B cell (primary cell): ENCODE measurements around the gene IRS1. TPM values are rescaled to one million over a fixed set of nuclear protein-coding genes. Genes with fewer than 3 reads are reported as not detected.
A peak's percentile ranks its signal among the peaks of the same experiment; 100 is the strongest.

Experiments used
- ATAC-seq: fragments of 200-7000 bp; cut with Tn5 transposase; one replicate; pipeline ENCODE4 v1.10.0; 2021; ENCODE audit warnings: low read depth, mild to moderate bottlenecking, moderate number of reproducible peaks, moderate library complexity
- CTCF ChIA-PET: fragments of 350-600 bp; sonication (Branson Sonifier 250); formaldehyde crosslinking; loops from one replicate; lab custom pipeline; 2021; ENCODE audit warnings: antibody characterized with exemption, inconsistent platforms; lab: Charles Lee
- POLR2A ChIA-PET: fragments of 350-600 bp; sonication (Branson Sonifier 250); formaldehyde crosslinking; loops from one replicate; lab custom pipeline; 2021; ENCODE audit warnings: antibody characterized with exemption; lab: Charles Lee
- DNase-seq: peaks from one replicate; pipeline ENCODE4 v3.0.0; 2013
- H2AFZ ChIP-seq: 2 replicates; pipeline ENCODE4 v1.6.1; 2012; ENCODE audit warnings: mild to moderate bottlenecking, low read depth, low read length; ENCODE audit not compliant: insufficient read depth, poor library complexity, severe bottlenecking
- H3K27ac ChIP-seq, 2 donors: 1 replicate in 1 of 2; 2 replicates in 1 of 2; pipeline ENCODE4 v1.5.1; 2012 to 2013; ENCODE audit warnings: low read length in 2 of 2, mild to moderate bottlenecking in 2 of 2, moderate library complexity in 1 of 2
- H3K27me3 ChIP-seq, 4 experiments: fragments of 200-600 bp in 1 of 4; sonication (generic) in 1 of 4; replicated peaks in 1 of 4; 1 replicate in 2 of 4; 2 replicates in 2 of 4; pipeline versions ENCODE4 v1.6.1 to v1.7.0; 2013 to 2016; ENCODE audit warnings: low read length in 3 of 4, mild to moderate bottlenecking in 2 of 4, mixed read lengths in 1 of 4, moderate library complexity in 1 of 4; ENCODE audit not compliant: insufficient read depth in 4 of 4, control insufficient read depth in 3 of 4; ENCODE audit errors: control extremely low read depth in 1 of 4
- H3K36me3 ChIP-seq, 2 experiments: replicated peaks in 1 of 2; 1 replicate in 1 of 2; 2 replicates in 1 of 2; pipeline versions ENCODE4 v1.6.1 to v1.7.1; 2013; ENCODE audit warnings: low read length in 1 of 2; ENCODE audit not compliant: insufficient read depth in 2 of 2, control insufficient read depth in 1 of 2; ENCODE audit errors: control extremely low read depth in 1 of 2, extremely low read depth in 1 of 2
- H3K4me1 ChIP-seq, 2 donors: fragments of 200-600 bp in 1 of 2; sonication (generic) in 1 of 2; 1 replicate in 1 of 2; 2 replicates in 1 of 2; pipeline versions ENCODE4 v1.5.1 to v1.6.1; 2013 to 2017; ENCODE audit warnings: low read length in 2 of 2; ENCODE audit not compliant: control insufficient read depth in 2 of 2, insufficient read depth in 2 of 2
- H3K4me2 ChIP-seq: replicated peaks from 2 replicates; pipeline ENCODE3; 2012; ENCODE audit warnings: mild to moderate bottlenecking, low read depth, low read length; ENCODE audit not compliant: poor library complexity, severe bottlenecking
- H3K4me3 ChIP-seq, 5 experiments: fragments of 200-600 bp in 1 of 5; sonication (generic) in 1 of 5; 1 replicate in 3 of 5; 2 replicates in 2 of 5; pipeline versions ENCODE4 v1.5.1 to v1.7.0; 2011 to 2016; ENCODE audit warnings: low read length in 4 of 5, mild to moderate bottlenecking in 4 of 5, low read depth in 2 of 5, control low read depth in 1 of 5, moderate library complexity in 1 of 5; ENCODE audit not compliant: insufficient read depth in 1 of 5; ENCODE audit errors: control extremely low read depth in 1 of 5, extremely low read depth in 1 of 5
- H3K79me2 ChIP-seq: fragments of 200-600 bp; sonication (generic); one replicate; pipeline ENCODE4 v1.6.0; 2016; ENCODE audit warnings: low read length; ENCODE audit not compliant: control insufficient read depth, insufficient read depth
- H3K9ac ChIP-seq: fragments of 200-600 bp; sonication (generic); 2 replicates; pipeline ENCODE4 v1.6.1; 2017; ENCODE audit warnings: mild to moderate bottlenecking, low read length, moderate library complexity
- H3K9me3 ChIP-seq, 3 donors: one replicate each; pipeline versions ENCODE4 v1.6.1 to v1.7.1; 2013; ENCODE audit warnings: low read length in 2 of 3; ENCODE audit not compliant: control insufficient read depth in 2 of 3, insufficient read depth in 1 of 3; ENCODE audit errors: control extremely low read depth in 1 of 3
- H4K20me1 ChIP-seq: 2 replicates; pipeline ENCODE4 v1.6.0; 2012; ENCODE audit warnings: mild to moderate bottlenecking, low read length; ENCODE audit not compliant: insufficient read depth, control insufficient read depth, poor library complexity, severe bottlenecking
- H3K27ac Mint-ChIP-seq: one replicate; pipeline ENCODE4 v1.8.0; 2021; ENCODE audit warnings: mixed read lengths
- H3K27me3 Mint-ChIP-seq: one replicate; pipeline ENCODE4 v1.8.0; 2021; ENCODE audit warnings: mixed read lengths
- H3K4me1 Mint-ChIP-seq: one replicate; pipeline ENCODE4 v1.8.0; 2021; ENCODE audit warnings: mixed read lengths
- H3K4me3 Mint-ChIP-seq: one replicate; pipeline ENCODE4 v1.8.0; 2021; ENCODE audit warnings: mixed read lengths
- H3K9me3 Mint-ChIP-seq: one replicate; pipeline ENCODE4 v1.8.0; 2022; ENCODE audit warnings: mixed read lengths; ENCODE audit not compliant: insufficient read depth
- EZH2 ChIP-seq: IDR thresholded peaks from 2 replicates; pipeline ENCODE4 v1.6.1; 2012; ENCODE audit warnings: borderline replicate concordance, low read depth, mild to moderate bottlenecking, moderate library complexity, low read length; ENCODE audit not compliant: insufficient read depth, poor library complexity, severe bottlenecking
- WGBS: methylation state at CpG from one replicate; pipeline ENCODE4 v1.1.5; 2013; ENCODE audit warnings: missing lambda C conversion rate; ENCODE audit not compliant: insufficient coverage; 5-methylcytosine and 5-hydroxymethylcytosine counted together
- intact Hi-C: fragments of 100-400 bp; cut with micrococcal nuclease; formaldehyde crosslinking; loops from one replicate; pipeline ENCODE4 v1.10.0; 2022
- polyA plus RNA-seq: library from polyadenylated mRNA; depleted of rRNA; stranded (reverse); fragments of >200 nt; gene quantifications from 2 replicates; pipeline ENCODE4 v1.2.3, GENCODE V29; 2012
- total RNA-seq, 2 donors: library from RNA; stranded (reverse); fragments of 120-200 nt in 1 of 2; gene quantifications; 1 replicate in 1 of 2; 2 replicates in 1 of 2; pipeline versions ENCODE4 v1.2.3 to v1.2.4, GENCODE V29; 2013 to 2022
- TF ChIP-seq, protein P1 (sequence below): fragments of 200-600 bp; IDR thresholded peaks from one replicate; pipeline ENCODE4 v1.8.0; 2022; ENCODE audit warnings: antibody characterized with exemption, mild to moderate bottlenecking

IRS1 gene
- total and polyA plus RNA-seq, 2 donors (not counting 1 experiment from before 2014, with no cell fraction given), result 3.8 to 11.9 TPM

DNA sequence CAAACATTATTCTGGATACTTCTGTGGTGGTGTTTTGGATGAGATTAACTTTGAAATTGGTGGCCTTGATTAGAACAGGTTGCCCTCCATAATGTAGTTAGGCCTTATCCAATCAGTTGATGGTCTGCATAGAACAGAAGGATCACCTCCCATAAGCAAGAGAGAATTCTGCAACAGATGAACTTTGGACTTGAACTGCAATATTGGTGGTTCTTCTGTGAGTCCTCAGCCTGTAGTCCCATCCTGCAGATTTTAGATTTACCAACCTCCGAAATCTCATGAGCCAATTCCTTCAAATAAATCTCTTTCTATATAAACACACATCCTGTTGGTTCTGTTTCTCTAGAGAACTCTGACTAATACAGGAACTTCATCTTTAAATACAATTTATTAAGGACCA, 81.9 kb downstream of the IRS1 start:
- Histone ChIP-seq H3K27me3 (no peaks in the 10 kb centered on the region), H3K4me3 (no peak overlapping the region), H2AFZ (no peak overlapping the region), H3K36me3 (no peaks in the 10 kb centered on the region), H3K79me2 (no peaks in the 10 kb centered on the region), H4K20me1 (no peaks in the 10 kb centered on the region), H3K4me1 (peaks cover 3 to 4% of the 10 kb centered on the region in 2 donors), H3K4me2 (no peak overlapping the region), H3K27ac (no peak overlapping the region), H3K9me3 (no peaks in the 10 kb centered on the region), H3K9ac (no peak overlapping the region)
- peaks cover 10% of the 10 kb centered on the region for H3K27me3 Mint-ChIP-seq
- WGBS, result 100% methylated on average over 1 of the region's 1 CpG
- CTCF ChIA-PET, result no interaction called here
- no peak overlapping the region for H3K27ac Mint-ChIP-seq
- no peaks in the 10 kb centered on the region for H3K9me3 Mint-ChIP-seq
- intact Hi-C loops, result no loop called here
- ATAC-seq (no peak), DNase-seq (no peak)
- TF ChIP-seq, protein P1, sequence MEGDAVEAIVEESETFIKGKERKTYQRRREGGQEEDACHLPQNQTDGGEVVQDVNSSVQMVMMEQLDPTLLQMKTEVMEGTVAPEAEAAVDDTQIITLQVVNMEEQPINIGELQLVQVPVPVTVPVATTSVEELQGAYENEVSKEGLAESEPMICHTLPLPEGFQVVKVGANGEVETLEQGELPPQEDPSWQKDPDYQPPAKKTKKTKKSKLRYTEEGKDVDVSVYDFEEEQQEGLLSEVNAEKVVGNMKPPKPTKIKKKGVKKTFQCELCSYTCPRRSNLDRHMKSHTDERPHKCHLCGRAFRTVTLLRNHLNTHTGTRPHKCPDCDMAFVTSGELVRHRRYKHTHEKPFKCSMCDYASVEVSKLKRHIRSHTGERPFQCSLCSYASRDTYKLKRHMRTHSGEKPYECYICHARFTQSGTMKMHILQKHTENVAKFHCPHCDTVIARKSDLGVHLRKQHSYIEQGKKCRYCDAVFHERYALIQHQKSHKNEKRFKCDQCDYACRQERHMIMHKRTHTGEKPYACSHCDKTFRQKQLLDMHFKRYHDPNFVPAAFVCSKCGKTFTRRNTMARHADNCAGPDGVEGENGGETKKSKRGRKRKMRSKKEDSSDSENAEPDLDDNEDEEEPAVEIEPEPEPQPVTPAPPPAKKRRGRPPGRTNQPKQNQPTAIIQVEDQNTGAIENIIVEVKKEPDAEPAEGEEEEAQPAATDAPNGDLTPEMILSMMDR, result no peak
- TF ChIP-seq EZH2, result no peak
- POLR2A ChIA-PET, result no interaction called here
- H3K4me3 Mint-ChIP-seq, result no peak overlapping the region
- H3K4me1 Mint-ChIP-seq, result peaks cover 10% of the 10 kb centered on the region

DNA sequence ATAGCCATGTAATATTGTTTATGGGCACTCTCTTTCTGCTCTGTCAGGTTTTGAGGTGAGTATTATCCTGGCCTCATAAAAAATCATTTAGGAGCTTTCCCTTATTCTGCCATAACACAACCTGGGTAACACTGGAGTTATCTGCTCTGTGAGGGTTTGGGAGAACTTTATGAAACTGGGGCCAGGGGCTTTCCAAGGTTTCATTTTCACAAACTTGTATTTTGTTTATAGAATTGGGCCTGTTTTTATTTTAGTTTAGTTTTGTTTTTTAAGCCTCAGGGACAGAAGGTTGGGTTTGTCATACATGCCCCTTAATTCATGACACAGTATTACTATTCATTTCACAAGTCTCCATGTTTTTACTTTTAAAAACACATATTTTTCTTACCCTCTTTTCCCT, 83.5 kb downstream of the IRS1 start:
- POLR2A ChIA-PET, result no interaction called here
- DNase-seq (peak; percentile 11), ATAC-seq (no peak)
- H3K4me1 ChIP-seq, result peaks cover 3 to 4% of the 10 kb centered on the region in 2 donors
- H4K20me1 ChIP-seq, result no peaks in the 10 kb centered on the region
- no peaks in the 10 kb centered on the region for H3K9me3 ChIP-seq
- TF ChIP-seq EZH2, result no peak
- TF ChIP-seq, protein P1, result no peak
- no peak overlapping the region for H3K27ac ChIP-seq
- H3K4me3 ChIP-seq, result no peak overlapping the region
- Mint-ChIP-seq H3K4me3 (no peak overlapping the region), H3K27me3 (peaks cover 10% of the 10 kb centered on the region), H3K27ac (no peak overlapping the region), H3K9me3 (no peaks in the 10 kb centered on the region), H3K4me1 (peaks cover 10% of the 10 kb centered on the region)
- no peak overlapping the region for H3K9ac ChIP-seq
- no peaks in the 10 kb centered on the region for H3K27me3 ChIP-seq
- H2AFZ ChIP-seq, result no peak overlapping the region
- intact Hi-C loops, result no loop called here
- no peaks in the 10 kb centered on the region for H3K79me2 ChIP-seq
- H3K4me2 ChIP-seq, result no peak overlapping the region
- CTCF ChIA-PET, result interaction anchor here (1.4 kb wide), 1 partner anchor 84 kb away, joined by 3 read pairs; the partner anchor contains the start of gene IRS1
- H3K36me3 ChIP-seq, result no peaks in the 10 kb centered on the region
